ENCODE results near the gene RHBDF1.

- TF ChIP-seq CTCF (conservative IDR thresholded peaks at IDR 0.05 in 1 of 2, IDR thresholded peaks at IDR 0.05 in 1 of 2; ENCODE audit: low read depth in 1 of 2, low read length in 2 of 2) (no peak), EZH2 (IDR thresholded peaks at IDR 0.05; ENCODE audit: low read length, missing control alignments) (no peak)
These were observed 9.5 kb downstream of the RHBDF1 start for GRCh38 chr16:62968-63391.

All from fibroblast of lung (primary cell).